ENCODE measurements around the gene AKT1S1. TPM values are rescaled to one million over a fixed set of nuclear protein-coding genes. Genes with fewer than 3 reads are reported as not detected.

Gene AKT1S1
- total and polyA plus RNA-seq, 2 donors from 2014 or later, result 33.7 to 47.2 TPM

- Histone ChIP-seq H3K36me3 (ENCODE audit: control insufficient read depth in 2 of 3, insufficient read depth in 3 of 3, low read length in 3 of 3) (peaks cover 0 to 16% (median 8%) of the 10 kb centered on the region in 3 donors), H3K9ac (ENCODE audit: low read length in 3 of 3) (no peak overlapping the region), H3K4me3 (ENCODE audit: low read length in 3 of 3) (no peak overlapping the region), H3K9me3 (ENCODE audit: control insufficient read depth in 2 of 3, insufficient read depth in 1 of 3, low read length in 3 of 3) (no peaks in the 10 kb centered on the region), H3K4me1 (ENCODE audit: control insufficient read depth in 2 of 3, insufficient read depth in 2 of 3, low read depth in 1 of 3, low read length in 3 of 3) (peaks cover 0 to 5% (median 0%) of the 10 kb centered on the region in 3 donors), H3K27me3 (ENCODE audit: control insufficient read depth, insufficient read depth, low read length) (no peaks in the 10 kb centered on the region), H3K27ac (ENCODE audit: low read depth in 2 of 2, low read length in 2 of 2) (no peak overlapping the region)
- intact Hi-C loops (cut with DNase I), result no loop called here
- FAIRE-seq (no peak), DNase-seq (no peak)
- TF ChIP-seq CTCF (IDR thresholded peaks at IDR 0.05; ENCODE audit: borderline replicate concordance, extremely low read depth, insufficient read depth), result no peak
Measured at GRCh38 chr19:49888510-49888824, 11.3 kb upstream of the AKT1S1 start.

- Histone ChIP-seq H3K36me3 (ENCODE audit: control insufficient read depth in 2 of 3, insufficient read depth in 3 of 3, low read length in 3 of 3) (peaks cover 4 to 22% (median 14%) of the 10 kb centered on the region in 3 donors), H3K4me1 (ENCODE audit: control insufficient read depth in 2 of 3, insufficient read depth in 2 of 3, low read depth in 1 of 3, low read length in 3 of 3) (peaks cover 0 to 5% (median 0%) of the 10 kb centered on the region in 3 donors), H3K9ac (ENCODE audit: low read length in 3 of 3) (no peak overlapping the region), H3K27me3 (ENCODE audit: control insufficient read depth, insufficient read depth, low read length) (no peaks in the 10 kb centered on the region), H3K27ac (ENCODE audit: low read depth in 2 of 2, low read length in 2 of 2) (no peak overlapping the region), H3K9me3 (ENCODE audit: control insufficient read depth in 2 of 3, insufficient read depth in 1 of 3, low read length in 3 of 3) (peaks cover 0 to 4% (median 0%) of the 10 kb centered on the region in 3 donors), H3K4me3 (ENCODE audit: low read length in 3 of 3) (no peak overlapping the region)
- FAIRE-seq (no peak), DNase-seq (peak in 2 of 5 donors; percentile 32 to 61)
- no peak for TF ChIP-seq CTCF (IDR thresholded peaks at IDR 0.05; ENCODE audit: borderline replicate concordance, extremely low read depth, insufficient read depth)
- intact Hi-C loops (cut with DNase I), result no loop called here
Measured at GRCh38 chr19:49887665-49888509, 10.7 kb upstream of the AKT1S1 start.

- peaks cover 0 to 5% (median 0%) of the 10 kb centered on the region in 3 donors for H3K4me1 ChIP-seq (ENCODE audit: control insufficient read depth in 2 of 3, insufficient read depth in 2 of 3, low read depth in 1 of 3, low read length in 3 of 3)
- intact Hi-C loops (cut with DNase I), result no loop called here
- DNase-seq (peak in 3 of 5 donors; percentile 52 to 66 (median 53)), FAIRE-seq (no peak)
- peaks cover 5 to 29% (median 16%) of the 10 kb centered on the region in 3 donors for H3K36me3 ChIP-seq (ENCODE audit: control insufficient read depth in 2 of 3, insufficient read depth in 3 of 3, low read length in 3 of 3)
- no peaks in the 10 kb centered on the region for H3K27me3 ChIP-seq (ENCODE audit: control insufficient read depth, insufficient read depth, low read length)
- peaks cover 0 to 5% (median 0%) of the 10 kb centered on the region in 3 donors for H3K9me3 ChIP-seq (ENCODE audit: control insufficient read depth in 2 of 3, insufficient read depth in 1 of 3, low read length in 3 of 3)
- no peak overlapping the region for H3K9ac ChIP-seq (ENCODE audit: low read length in 3 of 3)
- TF ChIP-seq CTCF (IDR thresholded peaks at IDR 0.05; ENCODE audit: borderline replicate concordance, extremely low read depth, insufficient read depth), result no peak
- no peak overlapping the region for H3K4me3 ChIP-seq (ENCODE audit: low read length in 3 of 3)
- peak overlapping the region in 1 of 2 donors; percentile 28 for H3K27ac ChIP-seq (ENCODE audit: low read depth in 2 of 2, low read length in 2 of 2)
Measured at GRCh38 chr19:49887037-49887664, 10.0 kb upstream of the AKT1S1 start.

Data from kidney (tissue), 14 donors.